Activated naive CD8-positive, alpha-beta T cell treated with anti-CD3 and anti-CD28 coated beads for 36 hours (primary cell): ENCODE results near the gene SMKR1. TPM values are rescaled to one million over a fixed set of nuclear protein-coding genes. Genes with fewer than 3 reads are reported as not detected.
"Not testable (repeated sequence)": the region's sequence is repeated elsewhere in the genome, so short reads cannot be mapped to it uniquely, and the experiment has no call there.

Experiments
- DNase-seq: peaks from one replicate; pipeline ENCODE4 v3.0.0; 2021
- H3K27ac Mint-ChIP-seq: one replicate; pipeline ENCODE4 v1.8.0; 2022; ENCODE audit warnings: mild to moderate bottlenecking, moderate library complexity, mixed read lengths
- H3K27me3 Mint-ChIP-seq: one replicate; pipeline ENCODE4 v1.8.0; 2022; ENCODE audit warnings: mild to moderate bottlenecking, mixed read lengths
- H3K36me3 Mint-ChIP-seq: one replicate; pipeline ENCODE4 v1.8.0; 2021; ENCODE audit warnings: mild to moderate bottlenecking, mixed read lengths
- H3K4me1 Mint-ChIP-seq: one replicate; pipeline ENCODE4 v1.8.0; 2021; ENCODE audit warnings: mixed read lengths
- H3K4me3 Mint-ChIP-seq: one replicate; pipeline ENCODE4 v1.8.0; 2022; ENCODE audit warnings: mild to moderate bottlenecking, moderate library complexity, mixed read lengths
- H3K9me3 Mint-ChIP-seq: one replicate; pipeline ENCODE4 v1.8.0; 2022; ENCODE audit warnings: mixed read lengths
- total RNA-seq, 2 experiments: library from RNA; stranded (reverse); gene quantifications; one replicate each; pipeline ENCODE4 v1.2.3, GENCODE V29; 2021

SMKR1 gene
- total RNA-seq, 2 experiments from 2014 or later: 4.1 to 6.1 TPM

- DNase-seq: no peak
- Mint-ChIP-seq H3K27me3 (no peaks in the 10 kb centered on the region), H3K4me1 (peaks cover 13% of the 10 kb centered on the region), H3K9me3 (no peaks in the 10 kb centered on the region), H3K27ac (no peak overlapping the region), H3K4me3 (no peak overlapping the region), H3K36me3 (no peaks in the 10 kb centered on the region)
Measured at GRCh38 chr7:129499999-129500398, 2.3 kb upstream of the SMKR1 start.

- no peaks in the 10 kb centered on the region for H3K27me3 Mint-ChIP-seq
- no peaks in the 10 kb centered on the region for H3K9me3 Mint-ChIP-seq
- H3K4me3 Mint-ChIP-seq: peak overlapping the region; percentile 75
- peaks cover 16% of the 10 kb centered on the region for H3K4me1 Mint-ChIP-seq
- peak overlapping the region; percentile 54 for H3K27ac Mint-ChIP-seq
- DNase-seq: no peak
- H3K36me3 Mint-ChIP-seq: no peaks in the 10 kb centered on the region
Measured at GRCh38 chr7:129502708-129503685, 666 bp downstream of the SMKR1 start.

- Mint-ChIP-seq H3K36me3 (no peaks in the 10 kb centered on the region), H3K9me3 (no peaks in the 10 kb centered on the region), H3K27ac (no peak overlapping the region), H3K4me1 (peaks cover 16% of the 10 kb centered on the region), H3K27me3 (no peaks in the 10 kb centered on the region), H3K4me3 (peak overlapping the region; percentile 75)
- no peak for DNase-seq
Measured at GRCh38 chr7:129503725-129504124, 1.4 kb downstream of the SMKR1 start.

- no peaks in the 10 kb centered on the region for H3K9me3 Mint-ChIP-seq
- H3K36me3 Mint-ChIP-seq: no peaks in the 10 kb centered on the region
- H3K4me1 Mint-ChIP-seq: peaks cover 5% of the 10 kb centered on the region
- DNase-seq: no peak
- H3K27ac Mint-ChIP-seq: no peak overlapping the region
- no peak overlapping the region for H3K4me3 Mint-ChIP-seq
- no peaks in the 10 kb centered on the region for H3K27me3 Mint-ChIP-seq
Measured at GRCh38 chr7:129512192-129512591, 9.9 kb downstream of the SMKR1 start.

- H3K27me3 Mint-ChIP-seq: no peaks in the 10 kb centered on the region
- no peak overlapping the region for H3K27ac Mint-ChIP-seq
- H3K4me1 Mint-ChIP-seq: no peaks in the 10 kb centered on the region
- no peak overlapping the region for H3K4me3 Mint-ChIP-seq
- DNase-seq: no peak
- H3K36me3 Mint-ChIP-seq: no peaks in the 10 kb centered on the region
- no peaks in the 10 kb centered on the region for H3K9me3 Mint-ChIP-seq
Measured at GRCh38 chr7:129513546-129513945, 11.2 kb downstream of the SMKR1 start.

GRCh38 chr7:129514683-129515082 is 12.4 kb downstream of the SMKR1 start:
- no peaks in the 10 kb centered on the region for H3K4me1 Mint-ChIP-seq
- no peak for DNase-seq
- no peaks in the 10 kb centered on the region for H3K36me3 Mint-ChIP-seq
- H3K4me3 Mint-ChIP-seq: no peak overlapping the region
- no peaks in the 10 kb centered on the region for H3K9me3 Mint-ChIP-seq
- no peaks in the 10 kb centered on the region for H3K27me3 Mint-ChIP-seq
- H3K27ac Mint-ChIP-seq: no peak overlapping the region

GRCh38 chr7:129515381-129515780 is 13.1 kb downstream of the SMKR1 start:
- no peaks in the 10 kb centered on the region for H3K36me3 Mint-ChIP-seq
- H3K27ac Mint-ChIP-seq: no peak overlapping the region
- H3K4me3 Mint-ChIP-seq: no peak overlapping the region
- DNase-seq: no peak
- H3K27me3 Mint-ChIP-seq: no peaks in the 10 kb centered on the region
- no peaks in the 10 kb centered on the region for H3K4me1 Mint-ChIP-seq
- H3K9me3 Mint-ChIP-seq: no peaks in the 10 kb centered on the region

GRCh38 chr7:129517931-129518330 is 15.6 kb downstream of the SMKR1 start:
- peaks cover 11% of the 10 kb centered on the region for H3K27me3 Mint-ChIP-seq
- no peak overlapping the region for H3K4me3 Mint-ChIP-seq
- H3K9me3 Mint-ChIP-seq: no peaks in the 10 kb centered on the region
- no peak for DNase-seq
- no peak overlapping the region for H3K27ac Mint-ChIP-seq
- H3K36me3 Mint-ChIP-seq: no peaks in the 10 kb centered on the region
- H3K4me1 Mint-ChIP-seq: no peaks in the 10 kb centered on the region

GRCh38 chr7:129519464-129519863 is 17.1 kb downstream of the SMKR1 start:
- Mint-ChIP-seq H3K9me3 (no peaks in the 10 kb centered on the region), H3K4me1 (no peaks in the 10 kb centered on the region), H3K27me3 (peaks cover 16% of the 10 kb centered on the region), H3K27ac (no peak overlapping the region), H3K36me3 (no peaks in the 10 kb centered on the region), H3K4me3 (no peak overlapping the region)
- no peak for DNase-seq

GRCh38 chr7:129522088-129522970 is 20.0 kb downstream of the SMKR1 start:
- Mint-ChIP-seq H3K27me3 (peaks cover 22% of the 10 kb centered on the region), H3K4me3 (no peak overlapping the region)
- no peak for DNase-seq

GRCh38 chr7:129522971-129523340 is 20.6 kb downstream of the SMKR1 start:
- H3K27me3 Mint-ChIP-seq: peaks cover 23% of the 10 kb centered on the region
- H3K9me3 Mint-ChIP-seq: no peaks in the 10 kb centered on the region
- H3K27ac Mint-ChIP-seq: no peak overlapping the region
- no peak for DNase-seq
- H3K4me3 Mint-ChIP-seq: no peak overlapping the region
- H3K4me1 Mint-ChIP-seq: no peaks in the 10 kb centered on the region
- H3K36me3 Mint-ChIP-seq: no peaks in the 10 kb centered on the region

More at GRCh38 chr7:129522088-129522970, 20.0 kb downstream of the SMKR1 start:
- Mint-ChIP-seq H3K9me3 (no peaks in the 10 kb centered on the region), H3K4me1 (no peaks in the 10 kb centered on the region), H3K27ac (no peak overlapping the region), H3K36me3 (no peaks in the 10 kb centered on the region)

GRCh38 chr7:129523924-129524323 is 21.6 kb downstream of the SMKR1 start:
- Mint-ChIP-seq H3K4me3 (no peak overlapping the region), H3K4me1 (no peaks in the 10 kb centered on the region), H3K27me3 (peaks cover 26% of the 10 kb centered on the region), H3K9me3 (no peaks in the 10 kb centered on the region), H3K36me3 (no peaks in the 10 kb centered on the region), H3K27ac (no peak overlapping the region)
- no peak for DNase-seq

- H3K36me3 Mint-ChIP-seq, H3K4me3 Mint-ChIP-seq, H3K27ac Mint-ChIP-seq, DNase-seq, H3K9me3 Mint-ChIP-seq, H3K4me1 Mint-ChIP-seq: not testable (repeated sequence)
- peaks cover 26% of the 10 kb centered on the region for H3K27me3 Mint-ChIP-seq
Measured at GRCh38 chr7:129524405-129524804, 22.1 kb downstream of the SMKR1 start.

- H3K4me1 Mint-ChIP-seq: no peaks in the 10 kb centered on the region
- H3K4me3 Mint-ChIP-seq: no peak overlapping the region
- peaks cover 26% of the 10 kb centered on the region for H3K27me3 Mint-ChIP-seq
- DNase-seq: no peak
- H3K9me3 Mint-ChIP-seq: no peaks in the 10 kb centered on the region
- H3K27ac Mint-ChIP-seq: no peak overlapping the region
- H3K36me3 Mint-ChIP-seq: no peaks in the 10 kb centered on the region
Measured at GRCh38 chr7:129525225-129525862, 23.0 kb downstream of the SMKR1 start.

- H3K9me3 Mint-ChIP-seq: no peaks in the 10 kb centered on the region
- DNase-seq: no peak
- no peak overlapping the region for H3K4me3 Mint-ChIP-seq
- no peaks in the 10 kb centered on the region for H3K36me3 Mint-ChIP-seq
- no peak overlapping the region for H3K27ac Mint-ChIP-seq
- H3K4me1 Mint-ChIP-seq: peaks cover 7% of the 10 kb centered on the region
- peaks cover 10% of the 10 kb centered on the region for H3K27me3 Mint-ChIP-seq
Measured at GRCh38 chr7:129529643-129530042, 27.3 kb downstream of the SMKR1 start.
